Memory B cell (primary cell): ENCODE results near the gene DCP1B.

Experiments used
- ATAC-seq: fragments of 150-1000 bp; cut with Tn5 transposase; 2 replicates; pipeline ENCODE4 v1.10.0; 2021; ENCODE audit warnings: low read depth, mild to moderate bottlenecking, moderate library complexity
- DNase-seq, 2 donors: peaks; one replicate each; pipeline ENCODE4 v3.0.0; 2022; ENCODE audit warnings: low spot score in 2 of 2
- H3K27ac Mint-ChIP-seq: one replicate; pipeline ENCODE4 v1.8.0; 2022; ENCODE audit warnings: mild to moderate bottlenecking, moderate library complexity, mixed read lengths
- H3K27me3 Mint-ChIP-seq: one replicate; pipeline ENCODE4 v1.8.0; 2022; ENCODE audit warnings: mixed read lengths
- H3K36me3 Mint-ChIP-seq: one replicate; pipeline ENCODE4 v1.8.0; 2022; ENCODE audit warnings: mild to moderate bottlenecking, mixed read lengths
- H3K4me1 Mint-ChIP-seq: one replicate; pipeline ENCODE4 v1.8.0; 2022; ENCODE audit warnings: mixed read lengths
- H3K4me3 Mint-ChIP-seq: one replicate; pipeline ENCODE4 v1.8.0; 2022; ENCODE audit warnings: mild to moderate bottlenecking, moderate library complexity, mixed read lengths
- H3K9me3 Mint-ChIP-seq: one replicate; pipeline ENCODE4 v1.8.0; 2022; ENCODE audit warnings: mixed read lengths

DCP1B gene

DNA sequence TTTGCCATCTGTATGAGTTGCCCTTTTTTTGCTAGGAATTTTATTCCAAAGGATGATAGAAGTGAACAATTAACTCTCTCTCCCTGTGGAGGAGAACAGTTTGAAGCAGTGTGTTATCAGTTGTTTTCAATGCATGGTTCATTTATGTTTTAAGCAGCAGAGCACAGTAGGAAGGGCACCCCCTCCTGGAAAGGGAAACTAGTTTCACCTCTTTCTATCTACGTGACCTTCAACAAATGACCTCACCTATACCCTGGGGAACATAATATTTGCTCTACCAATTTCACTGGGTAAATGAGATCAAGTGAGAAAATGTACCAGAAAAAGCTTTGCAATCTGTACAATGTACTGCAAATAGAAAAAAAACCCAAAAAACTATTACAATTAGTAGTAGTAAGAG is 5.4 kb upstream of the DCP1B start:
- Mint-ChIP-seq H3K27me3 (peaks cover 3% of the 10 kb centered on the region), H3K9me3 (no peaks in the 10 kb centered on the region), H3K27ac (no peak overlapping the region), H3K4me3 (no peak overlapping the region), H3K4me1 (no peaks in the 10 kb centered on the region), H3K36me3 (no peaks in the 10 kb centered on the region)
- no peak for DNase-seq
- ATAC-seq, result peak; percentile 44

- H3K36me3 Mint-ChIP-seq, result peaks cover 3% of the 10 kb centered on the region
- no peak overlapping the region for H3K27ac Mint-ChIP-seq
- peaks cover 3% of the 10 kb centered on the region for H3K27me3 Mint-ChIP-seq
- peaks cover 6% of the 10 kb centered on the region for H3K4me1 Mint-ChIP-seq
- H3K4me3 Mint-ChIP-seq, result no peak overlapping the region
- H3K9me3 Mint-ChIP-seq, result no peaks in the 10 kb centered on the region
- no peak for ATAC-seq
- DNase-seq, result no peak
Observed at GRCh38 chr12:2008677-2009076, 4.4 kb upstream of the DCP1B start.

DNA sequence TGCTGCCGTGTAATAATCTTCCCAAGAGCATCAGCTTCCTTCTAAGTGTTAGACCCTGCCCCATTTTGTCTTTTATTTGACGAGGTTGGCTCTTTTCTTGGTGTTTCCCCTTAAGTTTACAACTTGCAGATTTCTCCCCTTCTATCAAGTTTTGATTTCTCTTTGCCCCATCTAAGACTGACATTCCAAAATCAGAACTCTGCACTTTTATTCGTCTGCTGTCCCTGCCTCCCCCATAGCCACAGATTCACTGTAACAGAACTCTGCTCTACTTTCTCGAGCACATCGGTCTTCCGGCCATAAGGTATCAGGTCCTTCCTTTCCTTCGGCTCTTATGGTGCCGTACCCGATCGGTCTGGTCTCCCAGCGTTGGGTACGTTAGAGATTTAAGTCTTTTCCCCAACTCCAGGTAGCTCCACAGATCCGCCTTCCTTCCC is 563 bp downstream of the DCP1B start:
- H3K27me3 Mint-ChIP-seq, result no peaks in the 10 kb centered on the region
- peak overlapping the region; percentile 90 for H3K4me3 Mint-ChIP-seq
- H3K4me1 Mint-ChIP-seq, result peaks cover 21% of the 10 kb centered on the region
- no peaks in the 10 kb centered on the region for H3K9me3 Mint-ChIP-seq
- DNase-seq (no peak), ATAC-seq (peak; percentile 15)
- peaks cover 5% of the 10 kb centered on the region for H3K36me3 Mint-ChIP-seq
- peak overlapping the region; percentile 98 for H3K27ac Mint-ChIP-seq

GRCh38 chr12:1995205-1995896 is 8.9 kb downstream of the DCP1B start:
- Mint-ChIP-seq H3K27ac (no peak overlapping the region), H3K27me3 (no peaks in the 10 kb centered on the region), H3K4me3 (no peak overlapping the region), H3K36me3 (peaks cover 16% of the 10 kb centered on the region), H3K9me3 (no peaks in the 10 kb centered on the region), H3K4me1 (peaks cover 9% of the 10 kb centered on the region)
- ATAC-seq (no peak), DNase-seq (no peak)

DNA sequence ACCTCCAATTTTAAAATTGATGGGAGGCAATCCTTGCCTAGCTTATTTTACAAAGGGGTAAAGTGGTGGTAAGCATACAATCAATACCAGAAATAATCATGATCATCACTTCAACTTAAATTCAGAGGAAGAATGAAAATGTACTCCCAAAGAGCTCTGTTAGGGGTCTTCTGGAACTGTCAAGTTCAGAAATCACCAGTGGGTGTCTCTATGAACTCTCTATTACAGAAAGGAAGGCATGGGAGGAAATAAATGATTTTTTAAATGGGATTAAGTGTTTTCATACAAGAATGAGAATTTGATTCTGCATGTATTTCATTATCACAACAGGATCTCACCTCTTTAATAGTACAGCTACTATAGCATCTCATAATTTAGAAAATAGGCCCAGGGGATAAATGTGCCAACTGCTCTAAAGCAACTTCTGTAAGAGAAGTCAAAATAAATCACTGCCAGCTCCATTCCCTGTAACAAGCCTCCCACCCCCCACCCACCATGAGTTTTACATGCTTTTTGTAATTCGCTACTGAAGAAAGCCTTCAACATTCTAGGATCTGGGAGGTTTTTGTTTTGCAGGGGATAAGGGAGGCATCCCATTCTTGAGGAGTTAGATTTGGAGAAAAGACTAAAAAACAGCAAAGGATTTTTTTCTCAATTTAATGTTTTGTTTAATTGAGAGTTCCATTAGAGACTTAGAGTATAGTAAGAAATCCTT is 9.7 kb downstream of the DCP1B start:
- Mint-ChIP-seq H3K4me1 (peaks cover 9% of the 10 kb centered on the region), H3K9me3 (no peaks in the 10 kb centered on the region), H3K27ac (no peak overlapping the region), H3K4me3 (no peak overlapping the region), H3K27me3 (no peaks in the 10 kb centered on the region), H3K36me3 (peaks cover 16% of the 10 kb centered on the region)
- DNase-seq (no peak), ATAC-seq (no peak)

DNA sequence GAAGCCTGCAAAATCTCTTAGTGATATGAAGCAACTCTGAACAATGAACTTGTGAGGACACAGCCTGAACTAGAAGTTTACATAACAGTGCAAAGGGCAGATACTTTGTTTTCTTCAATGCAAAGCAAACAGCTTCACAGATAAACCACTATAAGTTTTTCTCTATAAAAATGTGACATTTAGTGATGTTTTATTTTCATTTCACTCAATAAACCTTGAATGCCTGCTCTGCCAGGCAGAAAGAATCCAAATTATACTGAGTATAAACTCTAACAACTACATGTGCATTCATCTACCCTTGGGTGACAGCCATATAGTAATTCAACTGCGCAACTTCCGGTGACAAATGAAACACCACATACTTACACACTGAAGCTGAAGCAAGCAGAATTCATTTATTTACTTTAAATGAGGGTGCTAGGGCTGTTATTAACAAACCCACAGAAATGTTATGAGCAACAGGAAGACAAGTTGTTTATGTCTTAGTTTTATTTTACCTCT is 10.3 kb downstream of the DCP1B start:
- Mint-ChIP-seq H3K4me3 (no peak overlapping the region), H3K27ac (no peak overlapping the region), H3K9me3 (no peaks in the 10 kb centered on the region), H3K27me3 (no peaks in the 10 kb centered on the region), H3K4me1 (peaks cover 9% of the 10 kb centered on the region), H3K36me3 (peaks cover 19% of the 10 kb centered on the region)
- no peak for ATAC-seq
- no peak for DNase-seq

- no peak for DNase-seq
- ATAC-seq, result no peak
- H3K27me3 Mint-ChIP-seq, result no peaks in the 10 kb centered on the region
- no peak overlapping the region for H3K4me3 Mint-ChIP-seq
- peaks cover 9% of the 10 kb centered on the region for H3K4me1 Mint-ChIP-seq
- peaks cover 24% of the 10 kb centered on the region for H3K36me3 Mint-ChIP-seq
- H3K27ac Mint-ChIP-seq, result no peak overlapping the region
- no peaks in the 10 kb centered on the region for H3K9me3 Mint-ChIP-seq
Observed at GRCh38 chr12:1993341-1993740, 10.9 kb downstream of the DCP1B start.

GRCh38 chr12:1992732-1993131 is 11.5 kb downstream of the DCP1B start:
- no peak overlapping the region for H3K27ac Mint-ChIP-seq
- no peak for ATAC-seq
- H3K4me3 Mint-ChIP-seq, result no peak overlapping the region
- H3K4me1 Mint-ChIP-seq, result peaks cover 9% of the 10 kb centered on the region
- peaks cover 30% of the 10 kb centered on the region for H3K36me3 Mint-ChIP-seq
- H3K9me3 Mint-ChIP-seq, result peaks cover under 1% of the 10 kb centered on the region
- no peaks in the 10 kb centered on the region for H3K27me3 Mint-ChIP-seq
- DNase-seq, result no peak

- no peaks in the 10 kb centered on the region for H3K27me3 Mint-ChIP-seq
- peaks cover 2% of the 10 kb centered on the region for H3K4me1 Mint-ChIP-seq
- H3K4me3 Mint-ChIP-seq, result no peak overlapping the region
- no peak overlapping the region for H3K27ac Mint-ChIP-seq
- H3K9me3 Mint-ChIP-seq, result peaks cover 9% of the 10 kb centered on the region
- H3K36me3 Mint-ChIP-seq, result peaks cover 51% of the 10 kb centered on the region
- DNase-seq, result no peak
- no peak for ATAC-seq
Observed at GRCh38 chr12:1989111-1989510, 15.1 kb downstream of the DCP1B start.

- peaks cover 12% of the 10 kb centered on the region for H3K9me3 Mint-ChIP-seq
- DNase-seq (no peak), ATAC-seq (no peak)
- H3K27me3 Mint-ChIP-seq, result no peaks in the 10 kb centered on the region
- peaks cover 60% of the 10 kb centered on the region for H3K36me3 Mint-ChIP-seq
- H3K4me3 Mint-ChIP-seq, result no peak overlapping the region
- H3K27ac Mint-ChIP-seq, result no peak overlapping the region
- peaks cover 2% of the 10 kb centered on the region for H3K4me1 Mint-ChIP-seq
Observed at GRCh38 chr12:1984759-1985158, 19.5 kb downstream of the DCP1B start.

DNA sequence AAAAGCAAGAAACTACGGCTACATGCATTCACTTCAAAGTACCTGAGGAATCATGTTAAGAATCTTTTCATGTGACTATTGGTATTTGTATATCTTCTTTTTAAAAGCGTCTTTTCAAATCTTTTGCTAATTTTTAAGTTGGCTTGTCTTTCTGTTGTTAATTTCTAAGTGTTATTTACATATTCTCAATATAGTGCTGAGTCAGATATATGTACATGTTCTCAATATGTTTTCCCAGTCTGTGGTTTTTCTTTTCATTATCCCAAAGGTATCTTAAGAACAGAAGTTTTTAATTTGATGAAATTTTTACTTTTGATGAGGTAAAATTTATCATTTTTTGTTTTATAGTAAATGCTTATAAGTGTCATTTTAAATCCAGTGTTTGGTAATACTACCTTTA is 24.0 kb downstream of the DCP1B start:
- H3K27ac Mint-ChIP-seq, result no peak overlapping the region

DNA sequence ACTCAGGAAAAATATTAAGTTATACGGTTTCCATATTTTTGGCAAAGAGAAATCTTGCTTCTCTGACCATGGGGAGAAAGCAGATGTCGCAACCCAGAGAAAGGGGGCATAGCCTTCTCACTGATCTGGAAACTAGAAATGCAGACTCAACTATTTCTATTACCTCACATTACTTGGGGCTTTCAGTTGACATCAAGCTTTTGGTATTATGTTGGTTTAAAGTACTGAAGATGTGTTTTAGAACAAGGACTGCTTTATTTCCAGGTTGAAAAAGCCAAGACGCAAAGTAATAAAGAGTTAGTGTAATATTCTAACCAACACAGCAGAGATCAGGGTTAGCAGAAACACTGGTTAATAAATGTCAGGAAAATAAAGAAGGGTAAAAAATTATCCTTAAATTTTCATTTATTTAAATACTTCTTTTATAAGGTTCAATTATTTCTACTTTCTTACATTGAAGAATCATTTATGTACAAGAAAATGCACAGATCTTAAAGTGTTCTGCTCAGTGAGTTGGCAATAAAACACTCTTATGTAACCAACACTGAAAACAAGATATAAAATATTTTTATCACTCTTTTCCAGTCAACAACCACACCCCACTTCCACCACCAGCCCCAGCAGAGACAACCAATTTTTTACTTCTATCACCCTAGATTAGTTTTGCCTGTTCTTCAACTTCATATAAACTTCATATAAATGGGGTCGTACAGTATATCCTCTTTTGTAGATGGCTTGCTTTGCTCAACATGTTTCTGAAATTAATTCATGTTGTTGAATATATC is 26.0 kb downstream of the DCP1B start:
- peaks cover 19% of the 10 kb centered on the region for H3K36me3 Mint-ChIP-seq
- no peak overlapping the region for H3K27ac Mint-ChIP-seq
- H3K9me3 Mint-ChIP-seq, result no peaks in the 10 kb centered on the region
- ATAC-seq (no peak), DNase-seq (no peak)
- H3K4me3 Mint-ChIP-seq, result no peak overlapping the region
- no peaks in the 10 kb centered on the region for H3K4me1 Mint-ChIP-seq
- no peaks in the 10 kb centered on the region for H3K27me3 Mint-ChIP-seq

More for the DNA sequence above, 24.0 kb downstream of the DCP1B start:
- H3K4me3 Mint-ChIP-seq, result no peak overlapping the region
- no peaks in the 10 kb centered on the region for H3K27me3 Mint-ChIP-seq
- ATAC-seq (no peak), DNase-seq (no peak)
- H3K36me3 Mint-ChIP-seq, result peaks cover 28% of the 10 kb centered on the region
- H3K4me1 Mint-ChIP-seq, result no peaks in the 10 kb centered on the region
- peaks cover 6% of the 10 kb centered on the region for H3K9me3 Mint-ChIP-seq

DNA sequence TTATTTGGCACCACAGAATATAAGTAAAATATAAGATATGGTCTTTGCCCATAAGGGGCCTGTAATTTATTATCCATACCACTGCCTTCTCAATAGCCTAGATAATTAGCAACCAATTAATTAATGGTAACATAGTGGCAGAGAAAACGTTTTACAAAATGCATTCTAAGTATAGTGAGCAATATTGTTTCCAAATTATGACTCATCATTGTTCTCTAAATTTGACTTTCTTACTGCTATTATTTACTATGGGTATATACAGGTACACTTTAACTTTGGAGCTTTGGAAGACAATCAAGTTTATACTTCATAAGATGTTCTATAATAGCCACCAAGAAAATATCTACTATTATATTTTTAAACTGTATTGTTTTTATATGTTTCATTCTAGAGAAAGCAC is 26.7 kb downstream of the DCP1B start:
- peaks cover 15% of the 10 kb centered on the region for H3K36me3 Mint-ChIP-seq
- no peaks in the 10 kb centered on the region for H3K27me3 Mint-ChIP-seq
- H3K4me3 Mint-ChIP-seq, result no peak overlapping the region
- no peaks in the 10 kb centered on the region for H3K4me1 Mint-ChIP-seq
- no peak overlapping the region for H3K27ac Mint-ChIP-seq
- DNase-seq (no peak), ATAC-seq (no peak)
- H3K9me3 Mint-ChIP-seq, result no peaks in the 10 kb centered on the region

DNA sequence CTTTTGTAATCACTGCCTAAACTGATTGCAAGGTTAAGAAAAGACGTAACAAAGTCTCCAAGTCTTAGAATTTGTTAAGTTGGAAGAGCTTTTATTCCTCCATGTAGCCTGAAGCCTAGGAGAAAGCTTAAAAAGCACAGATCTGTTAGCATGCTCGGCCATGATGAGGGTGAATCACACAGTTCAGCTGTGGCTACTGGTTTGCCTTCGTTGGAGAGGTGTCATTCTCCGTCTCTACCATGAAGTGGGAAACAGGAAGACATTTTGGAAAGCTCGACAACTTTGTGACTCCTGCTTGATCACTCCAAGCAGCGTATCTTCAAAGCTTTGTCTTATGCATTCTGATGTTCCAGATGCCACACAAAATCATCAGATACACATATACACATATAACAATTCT is 27.1 kb downstream of the DCP1B start:
- H3K27ac Mint-ChIP-seq, result no peak overlapping the region
- no peak for ATAC-seq
- no peak for DNase-seq
- no peaks in the 10 kb centered on the region for H3K27me3 Mint-ChIP-seq
- no peak overlapping the region for H3K4me3 Mint-ChIP-seq
- no peaks in the 10 kb centered on the region for H3K9me3 Mint-ChIP-seq
- H3K4me1 Mint-ChIP-seq, result no peaks in the 10 kb centered on the region
- peaks cover 15% of the 10 kb centered on the region for H3K36me3 Mint-ChIP-seq
